ENCODE measurements around the gene DPH6.

DNA sequence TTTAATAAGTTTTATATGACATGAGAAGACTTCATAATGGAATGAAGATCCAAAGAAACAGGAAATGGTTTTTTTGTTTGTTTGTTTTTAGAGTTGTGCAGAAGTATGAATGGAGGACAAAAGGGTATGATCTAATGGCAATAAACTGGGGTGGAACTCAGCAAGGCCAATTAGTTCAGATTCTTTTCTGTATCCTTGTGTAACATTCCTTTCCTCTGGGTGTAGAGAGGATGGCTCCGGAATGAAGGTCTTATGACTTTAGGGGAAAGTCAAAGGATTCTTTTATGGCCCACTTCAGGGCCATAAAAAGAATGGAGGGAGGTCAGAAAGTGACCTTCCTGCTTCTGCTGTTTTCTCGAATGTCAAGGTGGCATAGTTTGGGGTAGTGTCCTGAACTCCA lies 152.6 kb downstream of the DPH6 start:
- TF ChIP-seq, protein P1, sequence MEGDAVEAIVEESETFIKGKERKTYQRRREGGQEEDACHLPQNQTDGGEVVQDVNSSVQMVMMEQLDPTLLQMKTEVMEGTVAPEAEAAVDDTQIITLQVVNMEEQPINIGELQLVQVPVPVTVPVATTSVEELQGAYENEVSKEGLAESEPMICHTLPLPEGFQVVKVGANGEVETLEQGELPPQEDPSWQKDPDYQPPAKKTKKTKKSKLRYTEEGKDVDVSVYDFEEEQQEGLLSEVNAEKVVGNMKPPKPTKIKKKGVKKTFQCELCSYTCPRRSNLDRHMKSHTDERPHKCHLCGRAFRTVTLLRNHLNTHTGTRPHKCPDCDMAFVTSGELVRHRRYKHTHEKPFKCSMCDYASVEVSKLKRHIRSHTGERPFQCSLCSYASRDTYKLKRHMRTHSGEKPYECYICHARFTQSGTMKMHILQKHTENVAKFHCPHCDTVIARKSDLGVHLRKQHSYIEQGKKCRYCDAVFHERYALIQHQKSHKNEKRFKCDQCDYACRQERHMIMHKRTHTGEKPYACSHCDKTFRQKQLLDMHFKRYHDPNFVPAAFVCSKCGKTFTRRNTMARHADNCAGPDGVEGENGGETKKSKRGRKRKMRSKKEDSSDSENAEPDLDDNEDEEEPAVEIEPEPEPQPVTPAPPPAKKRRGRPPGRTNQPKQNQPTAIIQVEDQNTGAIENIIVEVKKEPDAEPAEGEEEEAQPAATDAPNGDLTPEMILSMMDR (IDR thresholded peaks at IDR 0.05; ENCODE audit: insufficient read depth, low read length, poor library complexity, severe bottlenecking), result no peak
- TF ChIP-seq EZH2phosphoT487 (conservative IDR thresholded peaks at IDR 0.05; ENCODE audit: low read length), result no peak
